ENCODE results near the gene ZMIZ1.

The ZMIZ1 gene

DNA sequence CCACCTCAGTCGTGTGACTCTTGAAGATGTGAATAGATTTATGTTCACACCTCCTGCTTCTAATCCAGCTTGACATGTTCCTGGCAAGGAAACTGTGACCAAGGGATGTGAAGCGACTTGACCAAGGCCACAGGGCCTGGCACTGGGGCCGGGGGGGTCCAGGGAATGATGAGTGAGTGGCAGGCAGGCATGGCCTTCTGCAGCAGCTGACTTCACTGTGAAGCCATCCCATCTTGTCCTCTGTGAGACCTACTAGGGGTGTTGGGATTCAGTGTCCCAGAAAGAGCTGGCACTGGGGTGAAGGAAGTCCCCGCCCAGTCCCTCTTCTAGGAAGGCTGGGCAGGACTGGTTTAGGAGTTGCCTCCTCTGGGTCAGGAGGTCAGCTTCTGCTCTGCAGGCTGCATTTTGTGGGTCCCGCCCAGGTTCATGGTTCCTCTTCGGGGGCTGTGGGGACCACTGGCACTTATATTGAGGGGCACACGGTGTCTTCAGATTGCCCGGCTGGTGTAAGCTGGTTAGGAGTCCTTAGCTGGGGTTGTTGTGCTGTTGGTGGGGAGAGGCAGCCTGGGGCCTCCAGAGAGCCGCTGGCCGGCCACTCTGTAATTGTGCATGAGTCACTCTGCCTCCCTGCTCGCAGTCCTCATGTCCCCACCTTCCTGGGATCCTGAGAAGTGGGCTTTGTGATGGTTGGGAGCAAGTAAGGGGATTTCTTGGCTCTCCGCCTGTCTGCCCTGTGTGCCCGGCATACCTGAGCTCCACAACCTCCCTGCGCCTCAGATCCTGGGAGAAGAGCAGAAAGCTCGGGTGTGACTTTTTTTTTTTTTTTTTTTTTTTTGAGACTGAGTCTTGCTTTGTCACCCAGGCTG, 11.0 kb downstream of the ZMIZ1 start:
- no peak overlapping the region for H2AFZ ChIP-seq (ENCODE audit: low read depth, low read length)
- no peaks in the 10 kb centered on the region for H3K9me3 ChIP-seq (ENCODE audit: low read length)
- no peaks in the 10 kb centered on the region for H3K27me3 ChIP-seq (ENCODE audit: insufficient read depth, low read length)
- H3K4me3 ChIP-seq (ENCODE audit: low read length), result no peak overlapping the region
- H3K4me1 ChIP-seq (ENCODE audit: insufficient read depth, low read length), result peaks cover 33% of the 10 kb centered on the region
- H3K36me3 ChIP-seq (ENCODE audit: insufficient read depth, low read length), result peaks cover 2% of the 10 kb centered on the region

DNA sequence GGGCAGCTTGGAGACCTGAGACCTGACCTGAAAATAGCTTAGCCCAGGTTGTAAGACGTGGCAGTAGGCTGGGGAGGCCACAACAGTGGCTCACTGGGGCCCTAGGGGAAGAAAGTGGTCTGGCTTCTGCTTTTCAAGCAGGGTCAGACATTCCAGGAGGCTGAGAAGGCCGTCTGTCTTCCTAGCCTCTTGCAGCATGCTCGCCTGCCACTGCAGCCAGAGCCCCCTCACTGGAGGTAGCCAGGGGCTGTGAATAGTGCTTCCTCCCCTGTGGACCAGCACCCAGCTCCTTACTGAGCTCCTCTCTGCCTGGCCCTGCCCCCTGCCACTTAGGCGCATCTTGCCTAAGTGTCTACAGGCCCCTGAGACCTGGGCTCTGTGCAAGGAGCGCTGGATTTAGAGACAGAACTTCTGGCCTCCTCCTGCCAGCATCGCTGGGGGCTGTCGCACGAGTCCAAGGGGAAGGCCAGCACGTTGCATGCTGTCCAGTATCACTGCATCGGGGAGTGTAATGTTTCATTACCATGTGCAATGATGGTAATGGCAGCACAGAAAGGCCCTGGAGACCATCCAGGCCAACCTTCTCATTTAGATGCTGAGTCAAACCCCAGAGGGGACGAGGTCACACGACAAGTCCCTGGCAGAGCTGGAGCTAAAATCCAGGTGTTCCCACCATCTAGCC, 12.7 kb downstream of the ZMIZ1 start:
- H3K27me3 ChIP-seq (ENCODE audit: insufficient read depth, low read length), result no peaks in the 10 kb centered on the region
- no peaks in the 10 kb centered on the region for H3K9me3 ChIP-seq (ENCODE audit: low read length)
- no peak overlapping the region for H2AFZ ChIP-seq (ENCODE audit: low read depth, low read length)
- peaks cover 2% of the 10 kb centered on the region for H3K36me3 ChIP-seq (ENCODE audit: insufficient read depth, low read length)
- no peak overlapping the region for H3K4me3 ChIP-seq (ENCODE audit: low read length)
- peaks cover 26% of the 10 kb centered on the region for H3K4me1 ChIP-seq (ENCODE audit: insufficient read depth, low read length)

DNA sequence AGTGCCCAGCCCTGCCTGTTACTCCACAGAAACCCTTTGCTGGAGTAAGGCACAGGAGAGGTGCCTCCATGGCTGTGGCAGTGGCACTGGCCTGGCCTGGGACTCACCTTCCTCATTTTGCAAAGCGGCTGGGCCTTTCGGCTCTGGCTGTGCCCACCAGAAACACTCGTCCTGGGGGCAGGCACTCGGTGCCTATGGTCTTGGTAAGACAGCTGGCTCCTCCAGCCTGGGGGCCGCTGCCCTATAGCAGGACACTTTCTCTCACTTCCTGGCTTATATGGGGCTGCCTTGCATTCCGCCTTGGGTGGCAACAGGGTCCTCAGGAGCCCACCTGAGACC, 13.2 kb downstream of the ZMIZ1 start:
- H2AFZ ChIP-seq (ENCODE audit: low read depth, low read length), result no peak overlapping the region
- no peak overlapping the region for H3K4me3 ChIP-seq (ENCODE audit: low read length)
- H3K36me3 ChIP-seq (ENCODE audit: insufficient read depth, low read length), result peaks cover 2% of the 10 kb centered on the region
- H3K9me3 ChIP-seq (ENCODE audit: low read length), result no peaks in the 10 kb centered on the region
- H3K27me3 ChIP-seq (ENCODE audit: insufficient read depth, low read length), result no peaks in the 10 kb centered on the region
- peaks cover 26% of the 10 kb centered on the region for H3K4me1 ChIP-seq (ENCODE audit: insufficient read depth, low read length)

DNA sequence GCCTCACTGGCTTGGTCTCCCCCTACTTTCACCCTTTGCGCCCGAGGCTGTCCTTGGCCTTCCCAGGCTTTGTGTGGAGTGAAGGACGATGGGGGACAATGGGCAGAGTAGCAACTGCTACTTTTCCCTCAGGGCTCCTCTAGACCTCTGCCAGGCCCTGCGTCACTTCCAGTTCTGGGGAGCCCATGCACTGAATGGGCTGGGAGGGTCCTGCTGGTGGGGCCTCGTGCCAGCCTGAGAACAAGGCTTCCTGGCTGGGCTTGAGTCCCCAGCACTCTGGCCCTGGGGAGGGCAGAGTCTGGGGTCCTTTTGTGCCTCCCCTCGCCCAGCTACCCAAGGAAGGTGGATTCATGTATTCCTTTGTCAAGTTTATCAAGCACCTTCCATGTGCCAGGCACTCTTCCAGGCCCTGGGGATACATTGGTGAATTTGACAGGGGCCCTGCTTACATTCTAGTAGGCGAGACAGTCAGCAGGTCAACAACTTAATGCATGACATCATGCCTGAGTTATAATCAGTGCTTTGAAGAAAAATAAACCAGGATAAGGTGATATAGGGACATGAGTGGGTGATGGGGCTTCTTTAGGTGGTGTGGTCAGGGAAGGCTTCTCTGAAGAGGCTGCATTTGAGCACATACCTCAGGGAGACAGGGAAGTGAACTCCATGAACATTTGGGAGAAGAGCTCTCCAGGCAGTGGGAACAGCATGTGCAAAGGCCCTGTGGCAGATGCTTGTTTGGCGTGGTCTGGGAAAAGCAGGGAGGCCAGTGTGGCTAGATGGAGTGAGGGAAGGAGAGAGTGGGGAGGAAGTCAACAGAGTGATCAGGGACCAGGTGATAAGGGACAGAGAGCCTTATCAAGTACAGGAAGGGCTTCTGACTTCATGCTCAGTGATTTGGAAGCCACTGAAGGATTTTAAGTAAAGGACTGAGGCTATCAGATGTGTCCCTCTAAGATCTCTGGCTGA, 14.1 kb downstream of the ZMIZ1 start:
- Histone ChIP-seq H2AFZ (ENCODE audit: low read depth, low read length) (no peak overlapping the region), H3K4me1 (ENCODE audit: insufficient read depth, low read length) (peaks cover 26% of the 10 kb centered on the region), H3K27me3 (ENCODE audit: insufficient read depth, low read length) (no peaks in the 10 kb centered on the region), H3K4me3 (ENCODE audit: low read length) (no peak overlapping the region), H3K9me3 (ENCODE audit: low read length) (no peaks in the 10 kb centered on the region), H3K36me3 (ENCODE audit: insufficient read depth, low read length) (peaks cover 2% of the 10 kb centered on the region)

DNA sequence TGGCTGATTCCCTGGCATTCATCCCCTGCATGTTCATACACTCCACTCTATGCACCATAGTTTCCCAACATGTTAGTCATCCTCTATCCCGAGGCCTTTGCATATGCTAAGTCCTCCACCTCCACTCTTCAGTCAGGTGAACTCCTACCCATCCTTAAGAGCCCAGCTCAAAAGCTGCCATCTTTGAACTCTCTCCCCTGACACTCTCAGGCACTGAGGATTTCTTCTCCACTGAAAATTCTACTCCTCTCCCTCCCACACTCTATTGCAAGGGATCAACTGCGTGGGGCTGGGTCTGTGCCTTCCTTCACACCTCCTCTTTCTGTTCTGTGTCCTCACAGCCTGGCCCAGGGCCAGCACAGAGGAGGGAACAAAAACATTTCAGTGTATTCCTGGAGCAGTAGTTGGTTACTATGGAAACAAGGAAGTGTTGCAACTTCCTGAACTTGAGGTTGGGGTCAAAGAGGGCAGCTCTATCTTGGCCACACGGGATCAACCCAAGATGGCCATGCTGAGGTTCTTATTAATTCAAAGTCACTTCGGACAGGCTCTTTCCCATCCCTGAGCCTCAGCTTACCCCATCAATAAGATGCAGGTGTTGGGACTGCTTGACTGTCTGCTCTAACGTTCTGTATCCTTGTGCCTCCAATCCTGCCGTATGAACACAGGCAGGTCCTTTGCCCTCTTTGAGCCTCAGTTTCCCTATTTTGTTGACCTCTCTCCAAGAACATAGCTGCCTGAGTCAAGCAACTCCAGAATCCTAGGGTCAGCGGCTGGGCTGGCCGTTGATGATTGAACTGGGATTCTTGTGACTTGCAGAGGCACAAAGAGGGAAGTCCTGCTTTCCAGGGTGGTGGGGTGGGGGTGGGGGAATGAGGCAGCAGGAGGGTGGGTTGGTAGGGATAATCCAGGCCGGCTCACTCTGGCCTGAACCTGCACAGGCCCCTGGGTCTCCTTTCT, 15.5 kb downstream of the ZMIZ1 start:
- no peak overlapping the region for H2AFZ ChIP-seq (ENCODE audit: low read depth, low read length)
- no peak overlapping the region for H3K4me3 ChIP-seq (ENCODE audit: low read length)
- H3K27me3 ChIP-seq (ENCODE audit: insufficient read depth, low read length), result no peaks in the 10 kb centered on the region
- no peaks in the 10 kb centered on the region for H3K36me3 ChIP-seq (ENCODE audit: insufficient read depth, low read length)
- no peaks in the 10 kb centered on the region for H3K9me3 ChIP-seq (ENCODE audit: low read length)
- peaks cover 24% of the 10 kb centered on the region for H3K4me1 ChIP-seq (ENCODE audit: insufficient read depth, low read length)

DNA sequence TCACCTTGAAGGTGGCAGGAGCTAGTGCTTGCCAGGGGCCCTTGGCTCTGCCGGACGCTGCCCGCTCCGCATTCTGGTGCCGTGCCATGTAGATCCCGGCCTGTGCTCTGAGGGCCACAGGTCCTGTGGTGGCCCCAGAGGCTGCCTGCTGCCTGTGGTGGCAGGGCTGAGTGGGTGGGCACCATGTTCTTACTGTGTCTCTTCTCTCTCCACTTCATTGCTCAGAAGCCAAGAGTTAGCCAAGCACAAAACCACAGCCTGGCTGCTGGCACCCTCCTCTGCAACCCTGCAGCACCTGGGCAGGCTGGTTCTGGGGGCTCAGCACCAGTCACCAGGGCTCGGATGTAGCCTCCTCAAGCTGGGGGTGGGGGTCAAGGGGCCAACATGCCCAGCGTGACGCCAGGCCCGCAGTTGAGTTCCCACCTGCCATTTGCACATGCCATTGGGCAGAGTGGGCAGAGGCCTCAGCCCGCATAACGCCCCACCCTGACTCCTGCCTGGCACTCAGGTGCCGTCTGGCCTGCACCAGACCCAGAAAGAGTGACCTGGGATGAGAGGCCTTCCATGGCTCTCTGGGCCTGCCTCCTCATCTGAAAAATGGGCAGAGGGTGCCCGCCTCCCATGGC, 16.3 kb downstream of the ZMIZ1 start:
- peaks cover 24% of the 10 kb centered on the region for H3K4me1 ChIP-seq (ENCODE audit: insufficient read depth, low read length)
- H3K36me3 ChIP-seq (ENCODE audit: insufficient read depth, low read length), result no peaks in the 10 kb centered on the region
- no peak overlapping the region for H3K4me3 ChIP-seq (ENCODE audit: low read length)
- H2AFZ ChIP-seq (ENCODE audit: low read depth, low read length), result no peak overlapping the region
- H3K27me3 ChIP-seq (ENCODE audit: insufficient read depth, low read length), result no peaks in the 10 kb centered on the region
- no peaks in the 10 kb centered on the region for H3K9me3 ChIP-seq (ENCODE audit: low read length)

DNA sequence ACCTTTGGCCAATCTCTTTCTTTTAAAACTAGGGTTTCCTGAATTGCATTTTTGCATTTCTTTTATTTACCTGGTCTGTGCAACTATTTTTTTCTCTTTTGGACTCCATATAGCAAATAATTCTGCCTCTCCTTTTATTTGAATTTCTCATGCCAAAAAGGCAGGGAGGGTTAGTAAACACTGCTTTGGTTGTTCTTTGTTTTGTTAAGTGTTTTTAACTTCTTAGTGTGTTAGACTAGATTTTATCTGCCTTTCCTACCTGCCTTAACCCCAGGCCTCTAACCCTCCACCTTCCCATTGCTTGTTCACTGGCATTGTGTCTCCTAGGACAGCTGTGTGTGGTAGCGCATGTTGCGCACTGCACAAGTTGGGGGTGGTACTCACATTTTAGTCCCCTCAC, 18.1 kb downstream of the ZMIZ1 start:
- no peak overlapping the region for H3K4me3 ChIP-seq (ENCODE audit: low read length)
- no peaks in the 10 kb centered on the region for H3K27me3 ChIP-seq (ENCODE audit: insufficient read depth, low read length)
- no peaks in the 10 kb centered on the region for H3K36me3 ChIP-seq (ENCODE audit: insufficient read depth, low read length)
- no peak overlapping the region for H2AFZ ChIP-seq (ENCODE audit: low read depth, low read length)
- no peaks in the 10 kb centered on the region for H3K9me3 ChIP-seq (ENCODE audit: low read length)
- H3K4me1 ChIP-seq (ENCODE audit: insufficient read depth, low read length), result peaks cover 19% of the 10 kb centered on the region

DNA sequence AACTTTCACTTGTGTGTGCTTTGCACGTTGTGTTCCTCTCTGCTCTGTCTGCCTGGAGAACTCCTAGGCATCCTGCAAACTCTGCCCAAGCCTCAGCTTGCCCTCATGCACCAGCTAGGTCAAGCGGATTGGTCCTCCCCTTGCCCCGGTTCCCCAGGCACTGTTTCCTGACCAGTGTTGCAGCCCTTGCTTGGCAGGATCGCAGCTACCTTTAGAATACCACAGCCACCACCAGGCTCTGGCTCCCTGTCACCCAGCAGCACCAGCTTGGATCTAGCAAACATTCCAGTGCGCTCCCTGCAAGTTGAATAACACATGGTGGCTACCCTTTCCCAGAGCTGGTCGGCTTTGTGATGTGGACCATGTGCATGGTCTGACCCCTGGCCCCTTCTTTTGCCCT, 19.0 kb downstream of the ZMIZ1 start:
- H3K4me1 ChIP-seq (ENCODE audit: insufficient read depth, low read length), result peaks cover 16% of the 10 kb centered on the region
- H3K9me3 ChIP-seq (ENCODE audit: low read length), result no peaks in the 10 kb centered on the region
- no peak overlapping the region for H2AFZ ChIP-seq (ENCODE audit: low read depth, low read length)
- no peak overlapping the region for H3K4me3 ChIP-seq (ENCODE audit: low read length)
- H3K36me3 ChIP-seq (ENCODE audit: insufficient read depth, low read length), result no peaks in the 10 kb centered on the region
- H3K27me3 ChIP-seq (ENCODE audit: insufficient read depth, low read length), result no peaks in the 10 kb centered on the region

DNA sequence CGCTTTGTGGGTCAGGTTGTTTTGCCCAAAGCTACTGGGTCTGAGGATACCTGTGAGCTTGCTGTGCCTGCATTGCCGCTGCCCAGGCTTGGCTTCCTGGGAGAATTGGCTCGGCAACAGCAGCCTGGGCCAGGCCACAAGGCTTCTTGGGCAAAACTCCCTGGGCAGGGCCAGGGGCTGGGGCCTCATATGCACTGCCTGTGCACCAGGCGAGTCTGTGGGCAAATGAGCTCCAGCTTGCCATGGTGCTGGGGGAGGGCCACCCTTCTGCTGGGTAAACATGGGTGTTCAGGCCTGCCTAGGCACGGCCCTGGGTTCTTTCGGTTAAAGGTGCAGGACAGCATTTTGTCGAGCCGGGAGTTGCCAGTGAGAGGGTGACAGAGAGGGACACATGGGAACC, 19.4 kb downstream of the ZMIZ1 start:
- Histone ChIP-seq H3K4me3 (ENCODE audit: low read length) (no peak overlapping the region), H3K36me3 (ENCODE audit: insufficient read depth, low read length) (no peaks in the 10 kb centered on the region), H3K9me3 (ENCODE audit: low read length) (no peaks in the 10 kb centered on the region), H3K27me3 (ENCODE audit: insufficient read depth, low read length) (no peaks in the 10 kb centered on the region), H2AFZ (ENCODE audit: low read depth, low read length) (no peak overlapping the region), H3K4me1 (ENCODE audit: insufficient read depth, low read length) (peaks cover 14% of the 10 kb centered on the region)

DNA sequence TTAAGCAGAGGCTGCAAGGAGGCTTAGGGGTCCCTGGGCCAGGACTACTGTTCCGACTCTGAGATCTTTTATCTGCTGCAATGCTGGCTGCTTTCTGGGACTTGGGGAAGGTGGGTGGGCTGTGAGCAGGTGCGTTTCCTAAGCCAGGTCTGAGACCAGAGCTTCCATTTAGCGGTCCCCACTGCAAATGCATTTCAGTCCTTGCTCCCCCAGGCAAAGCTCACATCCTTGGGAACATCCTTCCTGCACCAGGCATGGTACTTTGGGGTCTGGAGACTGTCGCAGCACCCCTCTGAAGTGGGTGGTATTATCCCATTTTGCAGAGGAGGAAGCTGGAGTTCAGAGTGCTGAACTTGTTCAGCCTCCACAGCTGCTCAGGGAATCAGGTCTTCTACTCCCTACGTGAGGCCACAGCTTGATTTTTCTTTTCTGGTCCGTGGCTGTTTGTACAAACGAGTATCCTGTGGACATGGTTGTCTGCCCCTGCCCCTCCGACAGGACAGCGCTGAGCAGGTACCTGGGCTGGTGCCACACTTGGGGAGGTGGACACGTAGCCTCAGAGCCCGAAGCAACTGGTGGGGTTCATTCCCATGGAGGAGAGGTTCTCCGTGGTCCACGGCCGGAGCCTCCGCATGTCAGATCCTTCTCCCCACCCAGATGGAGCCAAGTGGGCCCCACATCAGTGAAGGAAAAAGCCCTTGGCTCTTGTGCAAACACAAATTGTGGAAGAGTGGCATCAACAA, 20.0 kb downstream of the ZMIZ1 start:
- H3K9me3 ChIP-seq (ENCODE audit: low read length), result no peaks in the 10 kb centered on the region
- H3K4me3 ChIP-seq (ENCODE audit: low read length), result no peak overlapping the region
- no peaks in the 10 kb centered on the region for H3K27me3 ChIP-seq (ENCODE audit: insufficient read depth, low read length)
- no peak overlapping the region for H2AFZ ChIP-seq (ENCODE audit: low read depth, low read length)
- H3K36me3 ChIP-seq (ENCODE audit: insufficient read depth, low read length), result no peaks in the 10 kb centered on the region
- H3K4me1 ChIP-seq (ENCODE audit: insufficient read depth, low read length), result peaks cover 11% of the 10 kb centered on the region

DNA sequence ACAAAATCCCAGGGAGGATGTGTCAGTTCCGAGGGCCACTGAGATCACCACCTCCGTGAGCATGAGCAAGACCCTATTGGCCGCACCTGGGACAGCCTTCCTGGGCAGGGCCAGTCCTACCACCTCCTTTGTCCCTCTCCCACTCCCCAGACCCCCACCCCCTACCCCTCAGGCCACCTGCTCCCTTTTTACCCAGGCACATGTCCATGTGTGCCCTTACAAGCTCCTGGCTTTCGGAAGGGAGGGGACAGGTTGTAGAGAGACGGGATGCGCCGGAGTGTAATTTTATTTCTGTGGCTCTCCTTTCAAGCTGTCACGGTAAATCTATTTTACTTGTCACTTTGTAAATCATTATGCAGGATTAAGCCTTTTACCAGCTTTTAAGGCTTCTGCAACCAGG, 20.9 kb downstream of the ZMIZ1 start:
- Histone ChIP-seq H3K9me3 (ENCODE audit: low read length) (no peaks in the 10 kb centered on the region), H3K4me1 (ENCODE audit: insufficient read depth, low read length) (peaks cover 5% of the 10 kb centered on the region), H3K4me3 (ENCODE audit: low read length) (no peak overlapping the region), H2AFZ (ENCODE audit: low read depth, low read length) (no peak overlapping the region), H3K36me3 (ENCODE audit: insufficient read depth, low read length) (no peaks in the 10 kb centered on the region), H3K27me3 (ENCODE audit: insufficient read depth, low read length) (no peaks in the 10 kb centered on the region)
